CD4-positive, CD25-positive, alpha-beta regulatory T cell (primary cell): ENCODE data around the gene UGCG. TPM values are rescaled to one million over a fixed set of nuclear protein-coding genes. Genes with fewer than 3 reads are reported as not detected.

Experiments used
- ATAC-seq, 2 donors: fragments of 150-1000 bp; cut with Tn5 transposase; one replicate each; pipeline ENCODE4 v1.10.0; 2021; ENCODE audit warnings: low read depth in 2 of 2, moderate number of reproducible peaks in 2 of 2, moderate library complexity in 1 of 2
- DNase-seq, 3 donors: peaks; one replicate each; pipeline versions ENCODE4 v3.0.0 to v3.0.0-alpha.2; 2012 to 2022; ENCODE audit warnings: mixed read lengths in 1 of 3
- H3K27ac ChIP-seq: one replicate; pipeline ENCODE4 v1.7.0; 2013; ENCODE audit warnings: mild to moderate bottlenecking, low read length; ENCODE audit not compliant: insufficient read depth, poor library complexity, severe bottlenecking
- H3K27me3 ChIP-seq: one replicate; pipeline ENCODE4 v1.7.0; 2013; ENCODE audit warnings: low read length; ENCODE audit not compliant: control insufficient read depth, insufficient read depth
- H3K36me3 ChIP-seq: one replicate; pipeline ENCODE4 v1.7.0; 2013; ENCODE audit warnings: mild to moderate bottlenecking, low read length, moderate library complexity; ENCODE audit not compliant: control insufficient read depth, insufficient read depth
- H3K4me1 ChIP-seq: 2 replicates; pipeline ENCODE4 v1.7.0; 2013; ENCODE audit warnings: mild to moderate bottlenecking, low read length; ENCODE audit not compliant: insufficient read depth, control insufficient read depth, poor library complexity, severe bottlenecking
- H3K4me3 ChIP-seq: one replicate; pipeline ENCODE4 v1.7.0; 2013; ENCODE audit warnings: low read depth, mild to moderate bottlenecking, low read length, moderate library complexity
- H3K9me3 ChIP-seq, 2 experiments: 1 replicate in 1 of 2; 2 replicates in 1 of 2; pipeline ENCODE4 v1.7.0; 2013; ENCODE audit warnings: low read length in 2 of 2, mild to moderate bottlenecking in 1 of 2, moderate library complexity in 1 of 2; ENCODE audit not compliant: control insufficient read depth in 2 of 2
- H3K27ac Mint-ChIP-seq, 3 donors: one replicate each; pipeline ENCODE4 v1.8.0; 2020 to 2022; ENCODE audit warnings: mild to moderate bottlenecking in 3 of 3, mixed read lengths in 3 of 3, moderate library complexity in 2 of 3
- H3K27me3 Mint-ChIP-seq: one replicate; pipeline ENCODE4 v1.8.0; 2022; ENCODE audit warnings: mild to moderate bottlenecking, mixed read lengths
- H3K36me3 Mint-ChIP-seq: one replicate; pipeline ENCODE4 v1.8.0; 2020; ENCODE audit warnings: mixed read lengths
- H3K4me1 Mint-ChIP-seq, 4 donors: one replicate each; pipeline ENCODE4 v1.8.0; 2020 to 2022; ENCODE audit warnings: mixed read lengths in 4 of 4, mild to moderate bottlenecking in 1 of 4
- H3K4me3 Mint-ChIP-seq, 4 donors: one replicate each; pipeline ENCODE4 v1.8.0; 2020 to 2022; ENCODE audit warnings: mild to moderate bottlenecking in 4 of 4, mixed read lengths in 4 of 4, moderate library complexity in 3 of 4
- H3K9me3 Mint-ChIP-seq, 7 donors: one replicate each; pipeline ENCODE4 v1.8.0; 2020 to 2022; ENCODE audit warnings: mixed read lengths in 7 of 7, mild to moderate bottlenecking in 3 of 7, moderate library complexity in 2 of 7
- polyA plus RNA-seq, 4 donors: library from polyadenylated mRNA; unstranded; fragments of 300-500 nt; fragmentation: Illumina TruSeq; gene quantifications; one replicate each; pipeline ENCODE4 v1.2.3, GENCODE V29; 2021
- total RNA-seq: library from RNA; stranded (reverse); gene quantifications from one replicate; pipeline ENCODE4 v1.2.3, GENCODE V29; 2022

Gene UGCG
- total and polyA plus RNA-seq, 5 donors from 2014 or later: 17.1 to 39.6 (median 22.4) TPM

DNA sequence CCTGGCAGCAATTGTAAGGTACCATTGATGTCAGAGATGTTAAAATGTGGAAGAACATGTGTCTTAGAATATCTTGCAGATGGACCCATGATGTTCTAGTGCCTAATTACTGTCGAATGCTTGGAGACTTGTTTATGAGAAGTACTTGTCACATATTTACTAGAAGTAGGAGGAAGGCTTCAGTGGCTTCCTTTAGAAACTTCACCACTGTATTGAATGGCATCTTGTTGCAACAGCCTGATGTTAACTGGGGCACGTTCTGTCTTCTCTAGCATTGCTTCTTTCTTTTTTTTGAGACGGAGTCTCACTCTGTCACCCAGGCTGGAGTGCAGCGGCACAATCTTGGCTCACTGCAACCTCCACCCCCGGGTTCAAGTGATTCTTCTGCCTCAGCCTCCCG lies 16.5 kb downstream of the UGCG start:
- H3K9me3 ChIP-seq: no peaks in the 10 kb centered on the region
- peak overlapping the region; percentile 38 for H3K4me3 ChIP-seq
- no peaks in the 10 kb centered on the region for H3K27me3 Mint-ChIP-seq
- H3K36me3 ChIP-seq: peaks cover 22% of the 10 kb centered on the region
- H3K4me3 Mint-ChIP-seq: peak overlapping the region; percentile 13 to 77 (median 66)
- ATAC-seq (peak in 1 of 2 donors; percentile 16), DNase-seq (peak in 1 of 3 donors; percentile 21)
- H3K9me3 Mint-ChIP-seq: no peaks in the 10 kb centered on the region
- H3K4me1 ChIP-seq: peaks cover 71% of the 10 kb centered on the region
- H3K4me1 Mint-ChIP-seq: peaks cover 41 to 94% (median 80%) of the 10 kb centered on the region in 4 donors
- H3K27ac Mint-ChIP-seq: peak overlapping the region in 2 of 3 donors; percentile 49 to 70
- H3K27ac ChIP-seq: no peak overlapping the region
- no peaks in the 10 kb centered on the region for H3K27me3 ChIP-seq
- peaks cover 22% of the 10 kb centered on the region for H3K36me3 Mint-ChIP-seq

DNA sequence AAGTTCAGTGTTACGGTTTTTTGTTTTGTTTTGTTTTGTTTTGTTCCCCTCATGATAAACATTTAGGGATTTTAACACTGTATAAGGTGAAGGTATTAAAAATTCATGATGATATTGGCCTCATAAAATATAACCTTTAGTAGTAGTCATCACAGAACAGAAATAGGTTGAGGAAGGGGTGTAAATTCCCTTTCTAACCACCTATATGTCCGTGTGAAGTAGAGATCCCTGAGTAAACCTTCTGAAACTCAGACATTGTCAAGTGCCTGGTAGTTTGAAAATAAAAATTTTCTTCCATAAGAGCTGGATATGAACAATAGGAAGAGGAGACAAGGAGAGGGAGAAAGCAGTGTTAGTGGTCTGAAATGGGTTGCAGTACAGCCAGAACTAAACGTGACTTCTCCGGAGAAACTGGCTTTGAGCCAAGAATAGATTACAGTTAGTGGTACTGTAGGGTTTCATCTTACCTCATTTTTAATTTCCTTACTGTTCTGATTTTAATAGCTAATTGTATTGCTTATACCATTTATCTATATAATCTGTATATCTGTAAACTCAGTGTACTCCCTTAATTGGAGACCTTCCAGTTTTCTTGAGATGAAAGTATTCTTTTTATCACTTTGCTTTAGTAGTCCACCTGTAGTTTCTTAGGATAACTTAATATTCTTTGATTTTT lies 18.3 kb downstream of the UGCG start:
- Histone ChIP-seq H3K4me1 (peaks cover 54% of the 10 kb centered on the region), H3K27ac (no peak overlapping the region), H3K27me3 (no peaks in the 10 kb centered on the region), H3K9me3 (no peaks in the 10 kb centered on the region), H3K36me3 (peaks cover 29% of the 10 kb centered on the region), H3K4me3 (peak overlapping the region; percentile 66)
- no peak for ATAC-seq
- Mint-ChIP-seq H3K4me3 (peak overlapping the region; percentile 28 to 72 (median 59)), H3K36me3 (peaks cover 24% of the 10 kb centered on the region), H3K27ac (peak overlapping the region; percentile 72 to 74 (median 73)), H3K27me3 (no peaks in the 10 kb centered on the region), H3K4me1 (peaks cover 31 to 81% (median 66%) of the 10 kb centered on the region in 4 donors), H3K9me3 (no peaks in the 10 kb centered on the region)
- DNase-seq: peak in 2 of 3 donors; percentile 30 to 31

DNA sequence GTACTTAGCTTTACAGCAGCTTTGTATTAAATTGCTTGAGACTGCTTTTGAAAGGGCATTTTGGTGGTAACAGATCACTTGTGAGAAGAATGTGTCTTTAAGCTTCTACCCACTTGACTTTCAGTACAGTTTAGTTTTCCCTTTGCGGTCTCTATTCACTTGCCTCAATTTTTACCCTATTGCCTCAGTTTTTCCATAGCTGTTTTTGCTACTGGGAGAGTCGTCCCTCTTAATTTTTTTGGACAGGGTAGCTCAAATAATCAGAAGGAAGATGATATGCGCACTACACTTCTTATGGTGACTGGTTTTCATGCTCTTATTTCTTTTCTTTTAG lies 18.8 kb downstream of the UGCG start:
- no peak for DNase-seq
- ATAC-seq: no peak
- H3K27me3 Mint-ChIP-seq: no peaks in the 10 kb centered on the region
- peaks cover 26 to 79% (median 61%) of the 10 kb centered on the region in 4 donors for H3K4me1 Mint-ChIP-seq
- Histone ChIP-seq H3K27ac (no peak overlapping the region), H3K4me3 (peak overlapping the region; percentile 66), H3K4me1 (peaks cover 50% of the 10 kb centered on the region), H3K9me3 (no peaks in the 10 kb centered on the region), H3K36me3 (peaks cover 29% of the 10 kb centered on the region), H3K27me3 (no peaks in the 10 kb centered on the region)
- H3K36me3 Mint-ChIP-seq: peaks cover 26% of the 10 kb centered on the region
- no peaks in the 10 kb centered on the region for H3K9me3 Mint-ChIP-seq
- peak overlapping the region; percentile 72 to 74 (median 73) for H3K27ac Mint-ChIP-seq
- H3K4me3 Mint-ChIP-seq: peak overlapping the region; percentile 10 to 72 (median 59)

DNA sequence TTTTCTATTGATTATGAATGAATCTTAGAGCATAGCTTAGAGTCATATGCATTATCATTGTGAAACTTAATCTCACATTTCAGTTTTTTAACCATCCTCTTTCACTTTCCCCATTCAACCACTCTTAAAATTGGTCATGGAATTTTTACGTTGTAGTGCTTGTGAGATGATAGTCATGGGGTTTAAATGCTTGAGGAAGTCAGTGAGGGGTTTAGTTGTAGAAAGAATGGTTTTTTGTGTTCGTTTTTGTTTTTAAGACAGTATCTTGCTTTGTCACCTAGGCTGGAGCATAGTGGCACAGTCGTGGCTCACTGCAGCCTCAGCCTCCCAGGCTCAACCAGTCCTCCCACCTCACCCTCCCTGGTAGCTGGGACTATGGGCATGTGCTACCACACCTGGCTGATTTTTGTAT lies 19.6 kb downstream of the UGCG start:
- Mint-ChIP-seq H3K27ac (peak overlapping the region in 1 of 3 donors; percentile 89), H3K4me3 (peak overlapping the region; percentile 3 to 80 (median 58)), H3K4me1 (peaks cover 19 to 74% (median 53%) of the 10 kb centered on the region in 4 donors), H3K36me3 (peaks cover 26% of the 10 kb centered on the region), H3K9me3 (no peaks in the 10 kb centered on the region), H3K27me3 (no peaks in the 10 kb centered on the region)
- Histone ChIP-seq H3K27me3 (no peaks in the 10 kb centered on the region), H3K9me3 (no peaks in the 10 kb centered on the region), H3K27ac (no peak overlapping the region), H3K4me1 (peaks cover 42% of the 10 kb centered on the region), H3K4me3 (peak overlapping the region; percentile 62), H3K36me3 (peaks cover 26% of the 10 kb centered on the region)
- DNase-seq: peak in 1 of 3 donors; percentile 48
- ATAC-seq: no peak

DNA sequence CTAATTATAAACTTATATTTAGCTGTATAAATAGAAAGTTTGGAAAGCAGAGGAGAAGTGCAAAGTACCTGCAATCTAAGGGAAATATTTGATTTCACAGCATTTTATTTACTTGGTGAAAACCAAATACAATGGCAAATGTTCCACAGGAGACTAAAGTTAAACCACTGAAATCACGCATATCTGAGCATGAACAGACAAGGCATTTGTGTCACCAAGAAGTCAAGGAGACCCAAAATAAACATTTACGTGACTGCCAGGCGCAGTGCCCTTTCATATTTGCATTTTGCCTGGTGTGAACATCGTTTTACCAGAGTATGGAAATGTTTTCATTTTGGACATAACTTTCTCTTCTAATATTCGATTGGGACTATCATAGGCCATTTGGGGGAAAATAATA lies 20.6 kb downstream of the UGCG start:
- peak overlapping the region in 1 of 3 donors; percentile 39 for H3K27ac Mint-ChIP-seq
- no peak for DNase-seq

DNA sequence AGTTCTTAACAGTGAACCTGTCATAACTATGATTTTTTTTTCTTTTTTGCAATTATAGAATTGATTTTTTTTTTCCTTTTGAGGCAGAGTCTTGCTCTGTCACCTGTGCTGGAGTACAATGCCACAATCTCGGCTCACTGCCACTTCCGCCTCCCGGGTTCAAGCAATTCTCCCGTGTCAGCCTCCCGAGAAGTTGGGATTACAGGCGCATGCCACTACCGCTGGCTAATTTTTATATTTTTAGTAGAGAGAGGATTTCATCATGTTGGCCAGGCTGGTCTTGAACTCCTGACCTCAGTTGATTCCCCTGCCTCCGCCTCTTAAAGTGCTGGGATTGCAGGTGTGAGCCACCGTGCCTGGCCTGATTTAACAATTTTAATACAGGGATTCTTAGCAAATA lies 21.4 kb downstream of the UGCG start:
- Histone ChIP-seq H3K4me3 (no peak overlapping the region), H3K27ac (no peak overlapping the region), H3K9me3 (no peaks in the 10 kb centered on the region), H3K27me3 (no peaks in the 10 kb centered on the region), H3K4me1 (peaks cover 35% of the 10 kb centered on the region), H3K36me3 (peaks cover 30% of the 10 kb centered on the region)
- Mint-ChIP-seq H3K27me3 (no peaks in the 10 kb centered on the region), H3K27ac (no peak overlapping the region), H3K9me3 (no peaks in the 10 kb centered on the region), H3K4me1 (peaks cover 24 to 70% (median 49%) of the 10 kb centered on the region in 4 donors), H3K36me3 (peaks cover 30% of the 10 kb centered on the region), H3K4me3 (peak overlapping the region in 1 of 4 donors; percentile 11)
- DNase-seq (no peak), ATAC-seq (no peak)

More for the DNA sequence above, 20.6 kb downstream of the UGCG start:
- Mint-ChIP-seq H3K27me3 (no peaks in the 10 kb centered on the region), H3K36me3 (peaks cover 26% of the 10 kb centered on the region), H3K9me3 (no peaks in the 10 kb centered on the region), H3K4me1 (peaks cover 20 to 70% (median 48%) of the 10 kb centered on the region in 4 donors), H3K4me3 (peak overlapping the region in 2 of 4 donors; percentile 11 to 23)
- Histone ChIP-seq H3K4me3 (no peak overlapping the region), H3K9me3 (no peaks in the 10 kb centered on the region), H3K36me3 (peaks cover 26% of the 10 kb centered on the region), H3K4me1 (peaks cover 42% of the 10 kb centered on the region), H3K27ac (no peak overlapping the region), H3K27me3 (no peaks in the 10 kb centered on the region)
- no peak for ATAC-seq

DNA sequence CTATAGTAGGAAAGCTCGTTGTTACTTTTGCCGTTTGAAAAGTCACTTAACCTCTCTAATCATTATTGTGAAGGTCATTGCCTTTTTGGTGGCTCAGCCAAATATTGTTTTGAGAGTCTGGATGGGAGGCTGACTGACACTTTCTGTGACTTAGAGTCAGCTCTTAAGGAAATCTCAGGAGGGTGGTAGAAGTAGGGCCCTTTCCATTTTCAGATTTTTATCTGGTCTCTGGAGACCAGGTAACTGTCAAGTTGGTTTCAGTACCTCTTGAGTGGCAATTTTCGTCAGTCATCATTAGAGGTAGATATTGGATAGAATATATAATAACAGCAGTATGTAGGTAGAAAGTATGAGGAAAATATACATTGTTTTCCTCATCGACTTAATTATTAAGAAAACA lies 23.3 kb downstream of the UGCG start:
- DNase-seq (no peak), ATAC-seq (no peak)
- peaks cover 23 to 57% (median 37%) of the 10 kb centered on the region in 4 donors for H3K4me1 Mint-ChIP-seq
- Histone ChIP-seq H3K36me3 (peaks cover 41% of the 10 kb centered on the region), H3K9me3 (no peaks in the 10 kb centered on the region), H3K4me1 (peaks cover 20% of the 10 kb centered on the region), H3K4me3 (no peak overlapping the region), H3K27me3 (no peaks in the 10 kb centered on the region), H3K27ac (no peak overlapping the region)
- H3K27ac Mint-ChIP-seq: no peak overlapping the region
- peaks cover 30% of the 10 kb centered on the region for H3K36me3 Mint-ChIP-seq
- no peaks in the 10 kb centered on the region for H3K9me3 Mint-ChIP-seq
- H3K4me3 Mint-ChIP-seq: peak overlapping the region in 1 of 4 donors; percentile 21
- no peaks in the 10 kb centered on the region for H3K27me3 Mint-ChIP-seq

DNA sequence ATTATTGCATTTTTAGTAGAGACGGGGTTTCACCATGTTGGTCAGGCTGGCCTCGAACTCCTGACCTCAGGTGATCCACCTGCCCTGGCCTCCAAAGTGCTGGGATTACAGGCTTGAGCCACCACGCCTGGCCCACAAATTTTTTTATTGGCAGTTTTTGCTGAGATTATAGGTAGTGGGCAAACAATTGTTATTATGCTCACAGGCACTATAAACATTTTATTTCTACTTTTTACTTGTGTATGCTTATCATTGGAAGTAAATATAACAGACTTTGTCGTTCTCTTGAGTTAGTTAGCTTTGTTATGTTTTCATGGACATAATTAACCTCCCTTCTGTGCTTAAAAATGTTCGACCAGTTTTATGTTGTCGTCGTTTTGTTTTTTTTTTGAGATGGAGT lies 23.9 kb downstream of the UGCG start:
- no peak for ATAC-seq
- Histone ChIP-seq H3K4me1 (peaks cover 19% of the 10 kb centered on the region), H3K27me3 (no peaks in the 10 kb centered on the region), H3K27ac (no peak overlapping the region), H3K9me3 (no peaks in the 10 kb centered on the region), H3K4me3 (no peak overlapping the region), H3K36me3 (peaks cover 41% of the 10 kb centered on the region)
- Mint-ChIP-seq H3K9me3 (no peaks in the 10 kb centered on the region), H3K27ac (no peak overlapping the region), H3K4me1 (peaks cover 22 to 57% (median 36%) of the 10 kb centered on the region in 4 donors), H3K36me3 (peaks cover 26% of the 10 kb centered on the region), H3K4me3 (peak overlapping the region in 1 of 4 donors; percentile 46), H3K27me3 (no peaks in the 10 kb centered on the region)
- DNase-seq: no peak
